Urothelium cell line (cell line): ENCODE data around the gene KCTD21.

Experiments
- DNase-seq: peaks from one replicate; pipeline ENCODE4 v3.0.0; 2011; ENCODE audit warnings: low spot score, mixed read lengths
- FAIRE-seq: peaks from 2 replicates; lab custom pipeline; 2011; peaks lifted over from hg19 to GRCh38; lab: Jason Lieb, UNC

The KCTD21 gene

DNA sequence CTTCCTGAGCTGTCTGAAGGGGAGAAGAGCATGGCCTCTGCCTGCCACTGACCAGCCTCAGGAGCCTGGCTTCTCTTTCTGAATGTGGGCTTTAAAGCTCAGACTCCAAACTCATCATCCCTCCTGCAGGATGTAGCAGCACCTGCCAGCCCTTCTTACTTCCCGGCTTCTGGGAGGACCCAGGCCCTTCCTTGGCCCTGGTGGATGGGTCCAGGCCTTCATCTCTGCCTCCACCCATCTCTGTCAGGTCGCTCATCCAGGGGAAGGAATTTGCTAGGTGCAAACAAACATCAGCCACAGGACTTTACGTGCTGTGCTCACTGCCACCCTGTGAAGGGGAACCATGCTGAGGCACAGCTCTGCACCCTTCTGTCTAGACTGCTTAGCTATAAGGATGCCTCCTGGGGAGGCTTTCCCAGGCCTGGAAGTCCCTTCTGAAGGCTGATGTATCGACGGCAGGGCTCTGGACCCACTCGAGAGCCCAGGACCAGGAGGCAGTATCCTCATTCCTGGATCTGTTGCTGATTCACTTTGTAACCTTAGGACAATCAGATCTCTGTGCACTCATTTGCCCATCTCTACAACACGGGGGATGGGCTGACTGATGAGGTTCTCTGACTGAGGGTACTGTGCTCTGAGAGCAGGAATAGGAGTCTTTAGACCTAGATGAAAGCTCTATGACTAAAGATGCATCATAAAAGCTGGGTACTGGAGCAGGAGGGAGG, 31.2 kb upstream of the KCTD21 start:
- DNase-seq (no peak), FAIRE-seq (no peak)

DNA sequence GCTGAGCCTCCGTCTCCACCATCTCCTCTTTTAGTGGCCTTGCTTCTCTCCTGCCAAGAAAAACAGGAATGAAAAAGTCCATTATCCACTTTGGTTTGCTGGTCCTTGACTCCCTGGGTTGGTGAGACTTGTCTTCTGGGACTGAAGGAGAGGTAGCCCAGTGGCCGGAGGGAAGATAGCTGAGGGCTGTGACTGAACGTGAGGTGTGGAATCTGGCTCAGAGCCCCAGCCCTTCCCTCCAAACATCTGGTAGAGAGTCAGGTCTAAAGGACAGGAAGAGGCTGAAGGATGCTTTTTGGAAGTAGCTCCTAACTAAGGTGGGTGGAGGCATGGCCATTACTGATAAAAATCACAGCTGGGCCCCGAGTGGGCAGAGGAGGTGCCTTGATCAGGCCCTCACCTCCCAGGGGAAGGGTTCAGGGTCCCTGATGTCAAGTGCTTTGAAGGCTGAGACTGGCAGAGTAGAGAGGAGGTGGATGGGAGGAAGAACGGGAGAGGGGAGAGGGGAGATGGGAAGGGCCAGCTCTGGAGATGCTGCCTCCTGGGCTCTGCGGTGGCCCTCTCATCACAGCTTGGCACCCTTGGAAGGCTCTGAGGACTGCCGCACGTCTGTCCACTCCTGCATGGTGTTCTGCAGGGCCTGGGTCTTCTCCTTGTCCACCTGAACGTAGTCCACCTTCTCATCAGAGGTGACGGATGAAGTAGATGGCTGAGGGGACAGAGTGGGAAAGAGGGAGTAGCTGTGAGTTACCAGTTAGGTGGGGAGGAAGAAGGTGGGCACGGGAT, 30.5 kb upstream of the KCTD21 start:
- DNase-seq (no peak), FAIRE-seq (no peak)

DNA sequence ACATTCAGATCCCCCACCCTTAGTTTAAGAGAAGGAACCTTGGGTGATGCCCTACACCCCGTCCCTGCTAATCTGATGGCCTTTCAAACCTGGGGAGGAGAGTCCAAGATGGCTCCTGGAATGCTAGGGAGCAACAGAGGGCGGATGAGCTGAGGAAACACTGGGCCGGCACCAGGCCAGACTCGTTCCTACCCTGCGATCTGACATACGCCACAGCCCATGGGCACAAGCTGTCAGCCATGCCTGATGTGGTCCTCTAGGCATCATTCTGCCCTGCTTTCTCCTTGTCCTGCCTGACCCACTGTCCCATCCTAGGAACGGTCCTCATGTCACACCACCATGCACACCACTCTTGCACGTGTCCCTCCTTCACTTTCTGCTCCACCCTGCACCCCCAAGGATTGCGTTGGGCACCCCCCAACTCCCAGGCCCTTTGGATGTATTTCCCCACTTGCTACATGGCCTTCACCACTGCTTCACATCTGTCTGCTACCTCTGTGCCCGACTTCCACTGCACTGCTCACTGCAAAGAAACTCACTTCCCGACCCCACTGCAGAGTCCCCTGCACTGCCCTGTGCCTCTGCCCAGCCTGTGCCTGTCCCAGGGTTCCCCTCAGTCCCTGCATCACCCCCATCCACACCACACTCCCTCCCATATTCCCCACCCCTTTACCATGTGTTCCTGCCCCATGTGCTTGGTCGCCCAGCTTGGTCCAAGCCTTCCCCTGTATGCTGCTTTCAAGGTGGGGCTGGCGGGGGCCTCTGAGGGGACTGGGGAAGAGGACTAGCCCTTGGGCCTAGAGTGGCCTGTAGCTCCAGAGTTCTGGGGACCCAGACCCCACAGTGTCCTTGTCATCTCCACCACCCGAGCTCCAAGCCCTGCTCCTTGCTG, 29.5 kb upstream of the KCTD21 start:
- FAIRE-seq (no peak), DNase-seq (no peak)

DNA sequence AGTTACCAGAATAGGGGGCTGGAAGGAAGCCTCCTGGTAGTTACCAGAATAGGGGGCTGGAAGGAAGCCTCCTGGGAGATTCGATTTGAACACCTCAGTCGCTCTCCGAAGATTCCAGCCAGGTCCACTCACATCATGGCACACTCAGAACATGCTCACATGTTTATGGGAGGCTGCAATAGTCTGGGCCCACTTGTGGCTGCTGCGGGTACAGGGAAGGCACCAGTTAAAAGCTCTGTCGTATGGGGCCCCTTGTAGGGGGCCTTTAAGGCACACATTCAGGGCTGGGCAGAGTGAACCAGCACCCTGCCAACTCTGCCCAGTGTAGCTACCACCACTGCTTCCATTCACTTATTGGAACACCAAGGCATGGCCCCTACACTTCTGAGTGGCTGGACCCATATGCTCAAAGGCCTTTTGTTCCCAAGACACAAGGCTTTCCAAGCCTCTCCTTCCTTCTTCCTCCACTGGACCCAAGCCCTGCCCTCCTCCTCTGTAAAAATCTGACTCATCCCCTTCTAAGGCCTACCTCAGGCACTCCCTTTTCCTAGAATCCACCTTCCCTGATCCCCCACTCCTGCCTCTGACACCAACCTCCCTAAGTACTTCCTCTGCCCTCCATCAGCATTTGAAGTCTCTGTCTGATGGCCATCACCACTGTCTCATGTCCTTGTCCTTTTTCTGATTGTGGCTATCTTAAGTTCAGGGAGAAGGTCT, 28.3 kb upstream of the KCTD21 start:
- peak; percentile 29 for DNase-seq
- FAIRE-seq, result no peak

DNA sequence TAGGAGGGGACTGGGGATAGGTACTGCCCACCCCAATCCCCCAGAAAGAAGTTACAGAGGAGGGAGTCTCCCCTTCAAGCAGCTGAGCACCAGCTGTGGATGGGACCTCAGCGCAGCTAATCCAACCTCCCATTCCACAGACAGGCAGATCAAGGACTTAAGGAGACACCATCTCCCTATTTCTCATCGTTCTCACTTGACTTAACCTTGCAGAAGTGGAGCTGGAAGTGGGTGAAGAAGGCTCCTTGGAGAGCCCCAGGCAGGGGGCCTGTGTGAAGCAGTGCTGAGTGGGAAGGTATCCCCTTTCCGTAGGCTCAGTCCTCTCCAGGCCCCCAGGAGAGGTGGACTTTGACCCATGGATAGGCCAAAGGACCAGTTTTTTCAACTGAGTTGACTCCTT, 27.6 kb upstream of the KCTD21 start:
- FAIRE-seq (no peak), DNase-seq (no peak)

DNA sequence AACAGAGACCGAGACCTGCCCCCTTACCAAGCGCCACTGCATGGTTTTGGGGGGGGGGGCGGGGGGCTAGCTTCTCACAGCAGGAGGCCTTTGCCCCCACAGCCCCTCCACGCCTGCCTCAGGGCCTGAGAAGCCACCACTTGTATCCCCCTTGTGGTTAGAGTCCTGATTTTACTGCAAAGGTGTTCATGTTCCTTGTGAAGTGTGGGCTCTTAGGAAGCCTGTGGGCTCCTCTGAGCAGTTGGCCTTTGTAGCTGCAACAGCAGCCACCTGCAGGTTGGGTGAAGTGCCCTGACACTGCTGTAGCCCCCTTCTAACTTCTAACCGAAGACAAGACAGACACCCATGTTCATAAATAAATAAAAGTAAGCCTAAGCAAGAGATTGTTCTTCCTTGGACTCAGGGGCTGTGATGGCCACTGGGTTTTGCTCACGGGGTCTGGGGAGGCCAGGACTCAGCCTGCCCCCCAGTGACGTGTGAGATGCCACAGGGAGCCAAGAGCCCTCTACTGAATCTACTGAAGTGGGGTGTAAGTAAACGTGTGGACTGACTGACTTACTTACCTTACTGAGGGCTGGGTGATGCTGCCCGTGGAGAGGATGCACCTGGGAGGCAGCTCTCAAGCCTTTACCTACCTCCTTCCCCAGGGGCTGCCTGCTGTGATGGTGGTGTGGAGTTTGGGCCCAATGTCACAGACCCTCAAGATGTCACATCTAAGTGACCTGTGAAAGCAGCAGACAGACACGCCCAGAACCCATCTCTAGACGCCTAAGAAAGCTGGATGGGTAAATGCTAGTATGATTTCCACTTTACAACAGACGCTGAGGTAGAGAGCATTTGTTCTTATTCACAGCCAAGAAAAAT, 26.1 kb upstream of the KCTD21 start:
- DNase-seq, result no peak
- no peak for FAIRE-seq

DNA sequence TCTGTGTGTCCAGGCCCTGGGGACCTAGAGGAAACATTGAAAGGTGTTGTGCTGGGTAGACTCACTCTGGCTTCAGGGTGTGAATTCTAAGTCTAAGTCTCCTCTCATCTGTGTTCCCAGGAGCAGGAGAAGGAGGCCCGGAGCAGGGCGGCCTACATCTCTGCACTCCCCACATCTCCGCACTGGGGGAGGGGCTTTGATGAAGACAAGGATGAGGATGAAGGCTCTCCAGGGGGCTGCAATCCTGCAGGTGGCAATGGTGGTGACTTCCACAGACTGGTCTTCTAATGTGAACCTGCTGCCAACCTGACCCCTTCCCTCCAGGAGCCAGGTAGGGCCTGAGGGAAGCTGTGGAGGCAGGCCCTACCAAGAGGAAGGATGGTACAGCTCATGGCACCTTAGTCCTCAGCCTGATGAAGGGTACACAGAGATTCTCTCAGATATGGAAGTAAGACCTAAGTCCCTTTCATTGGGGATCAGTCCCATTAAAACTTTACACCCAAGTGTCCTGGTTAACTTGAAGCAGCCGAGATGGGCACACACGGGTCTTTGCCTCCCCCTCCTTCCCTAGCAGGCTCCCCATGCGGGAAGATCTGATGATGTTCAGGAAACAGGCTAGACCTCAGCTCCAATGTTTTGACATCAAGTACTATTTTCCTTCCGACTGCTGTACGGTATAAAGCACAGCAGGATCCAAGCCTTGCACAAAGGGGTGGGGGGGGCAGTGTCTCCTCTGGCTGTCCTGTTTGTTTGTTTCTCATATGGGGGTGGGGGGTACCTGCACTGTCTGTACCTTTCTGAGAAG, 25.3 kb upstream of the KCTD21 start:
- DNase-seq (no peak), FAIRE-seq (no peak)

DNA sequence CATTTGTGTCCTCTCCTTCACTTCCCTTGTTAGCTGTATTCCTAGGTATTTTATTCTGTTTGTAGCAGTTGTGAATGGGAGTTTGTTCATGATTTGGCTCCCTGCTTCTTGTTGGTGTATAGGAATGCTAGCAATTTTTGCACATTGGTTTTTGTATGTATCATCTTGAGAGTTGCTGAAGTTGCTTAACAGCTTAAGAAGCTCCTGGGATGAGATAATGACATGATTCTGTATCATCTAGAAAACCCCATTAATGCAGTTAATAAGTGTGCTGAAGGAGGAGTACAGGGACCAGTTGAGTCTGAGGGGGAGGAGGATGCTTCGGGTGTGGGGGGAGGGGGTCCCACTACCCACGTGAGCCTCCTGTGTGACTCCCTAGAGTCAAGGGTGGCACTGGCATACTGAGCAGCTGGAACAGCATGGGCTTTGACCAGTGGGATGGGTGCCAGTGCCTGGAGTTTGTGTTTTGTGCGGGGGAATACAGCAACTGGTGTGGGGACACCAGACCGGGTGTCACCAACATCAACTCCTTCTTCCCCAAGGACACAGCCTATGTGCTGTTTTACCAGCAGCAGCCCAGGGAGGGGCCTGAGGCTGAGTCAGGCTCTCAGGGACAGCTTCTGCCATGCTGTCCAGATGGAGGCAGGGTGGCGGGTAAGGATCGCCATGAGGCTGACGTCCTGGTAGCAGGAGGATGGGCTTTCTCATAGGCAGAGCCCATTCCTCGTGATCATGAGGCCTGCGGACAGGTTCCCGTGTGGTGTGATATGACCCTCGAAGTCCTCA, 24.4 kb upstream of the KCTD21 start:
- no peak for DNase-seq
- no peak for FAIRE-seq

DNA sequence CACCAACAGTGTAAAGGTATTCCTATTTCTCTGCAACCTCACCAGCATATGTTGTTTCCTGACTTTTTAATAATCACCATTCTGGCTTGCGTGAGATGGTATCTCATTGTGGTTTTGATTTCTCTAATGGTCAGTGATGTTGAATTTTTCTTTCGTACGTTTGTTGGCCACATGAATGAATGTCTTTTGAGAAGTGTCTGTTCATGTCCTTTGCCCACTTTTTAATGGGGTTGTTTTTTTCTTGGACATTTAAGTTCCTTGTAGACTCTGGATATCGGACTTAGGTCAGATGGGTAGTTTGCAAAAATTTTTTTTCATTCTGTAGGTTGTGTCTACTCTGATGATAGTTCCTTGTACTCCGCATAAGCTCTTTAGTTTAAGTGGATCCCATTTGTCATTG, 23.1 kb upstream of the KCTD21 start:
- DNase-seq (no peak), FAIRE-seq (no peak)

DNA sequence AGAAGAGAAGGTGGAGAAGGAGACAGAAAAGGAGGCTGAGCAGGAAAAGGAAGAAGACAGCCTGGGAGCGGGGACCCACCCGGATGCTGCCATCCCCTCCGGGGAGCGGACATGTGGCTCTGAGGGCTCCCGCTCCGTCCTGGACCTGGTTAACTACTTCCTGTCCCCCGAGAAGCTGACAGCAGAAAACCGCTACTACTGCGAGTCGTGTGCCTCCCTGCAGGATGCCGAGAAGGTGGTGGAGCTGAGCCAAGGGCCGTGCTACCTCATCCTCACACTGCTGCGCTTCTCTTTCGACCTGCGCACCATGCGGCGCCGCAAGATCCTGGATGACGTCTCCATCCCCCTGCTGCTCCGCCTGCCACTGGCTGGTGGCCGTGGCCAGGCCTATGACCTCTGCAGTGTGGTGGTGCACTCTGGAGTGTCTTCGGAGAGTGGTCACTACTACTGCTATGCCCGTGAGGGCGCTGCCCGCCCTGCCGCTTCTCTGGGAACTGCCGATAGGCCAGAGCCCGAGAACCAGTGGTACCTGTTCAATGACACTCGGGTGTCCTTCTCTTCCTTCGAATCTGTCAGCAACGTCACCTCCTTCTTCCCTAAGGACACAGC, 21.7 kb upstream of the KCTD21 start:
- FAIRE-seq, result no peak

DNA sequence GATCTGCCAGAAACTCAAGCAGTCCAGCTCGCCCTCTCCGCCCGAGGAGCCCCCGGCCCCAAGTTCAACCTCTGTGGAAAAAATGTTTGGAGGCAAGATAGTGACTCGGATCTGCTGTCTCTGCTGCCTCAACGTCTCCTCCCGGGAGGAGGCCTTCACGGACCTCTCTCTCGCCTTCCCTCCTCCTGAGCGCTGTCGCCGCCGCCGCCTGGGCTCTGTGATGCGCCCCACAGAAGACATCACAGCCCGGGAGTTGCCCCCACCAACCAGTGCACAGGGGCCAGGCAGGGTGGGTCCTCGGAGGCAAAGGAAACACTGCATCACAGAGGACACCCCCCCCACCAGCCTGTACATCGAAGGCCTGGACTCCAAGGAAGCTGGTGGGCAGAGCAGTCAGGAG, 21.1 kb upstream of the KCTD21 start:
- no peak for DNase-seq
- no peak for FAIRE-seq

More for the DNA sequence above, 21.7 kb upstream of the KCTD21 start:
- DNase-seq, result no peak

DNA sequence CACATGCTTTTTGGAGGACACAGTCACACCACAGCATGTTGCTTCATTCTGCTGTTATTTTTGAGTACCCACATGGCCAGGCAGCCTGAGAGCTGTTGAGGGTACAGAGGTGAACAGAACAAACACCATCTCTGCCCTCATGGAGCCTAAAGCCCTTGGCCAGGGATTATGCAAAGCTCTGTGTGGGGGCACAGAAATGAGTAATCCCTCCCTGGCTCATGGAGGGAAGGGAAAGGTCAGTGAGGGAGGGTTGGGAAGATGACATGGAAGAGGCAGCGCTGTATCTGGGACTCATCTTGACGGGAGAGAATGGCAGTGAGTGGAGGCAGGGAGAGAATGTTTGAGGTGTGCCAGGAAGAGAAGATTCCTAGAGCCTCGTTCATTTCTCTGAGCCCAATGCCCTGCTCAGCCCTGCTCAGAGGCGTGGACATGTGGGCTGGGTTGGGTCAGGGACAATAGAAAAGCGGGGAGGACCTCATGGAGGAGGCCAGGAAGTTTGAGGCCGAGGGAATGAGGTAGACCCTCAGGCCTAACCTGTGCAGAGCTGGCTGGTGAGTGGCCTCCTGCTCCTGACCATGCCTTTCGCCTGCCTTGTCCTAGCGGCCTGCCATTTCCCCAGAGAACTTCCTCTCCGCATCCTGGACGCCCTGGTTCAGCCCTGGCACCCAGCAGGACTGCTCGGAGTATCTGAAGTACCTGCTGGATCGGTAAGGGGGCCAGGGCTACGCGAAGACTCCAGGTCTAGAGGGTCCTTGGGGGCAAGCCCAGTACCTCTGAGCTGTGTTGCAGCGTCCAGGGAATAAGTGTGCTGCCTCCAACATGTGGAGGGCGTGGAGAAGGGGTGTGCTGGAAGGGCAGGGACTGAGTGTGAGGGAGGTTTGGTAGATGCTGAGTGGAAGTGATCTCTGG, 20.1 kb upstream of the KCTD21 start:
- FAIRE-seq, result no peak
- DNase-seq, result no peak

DNA sequence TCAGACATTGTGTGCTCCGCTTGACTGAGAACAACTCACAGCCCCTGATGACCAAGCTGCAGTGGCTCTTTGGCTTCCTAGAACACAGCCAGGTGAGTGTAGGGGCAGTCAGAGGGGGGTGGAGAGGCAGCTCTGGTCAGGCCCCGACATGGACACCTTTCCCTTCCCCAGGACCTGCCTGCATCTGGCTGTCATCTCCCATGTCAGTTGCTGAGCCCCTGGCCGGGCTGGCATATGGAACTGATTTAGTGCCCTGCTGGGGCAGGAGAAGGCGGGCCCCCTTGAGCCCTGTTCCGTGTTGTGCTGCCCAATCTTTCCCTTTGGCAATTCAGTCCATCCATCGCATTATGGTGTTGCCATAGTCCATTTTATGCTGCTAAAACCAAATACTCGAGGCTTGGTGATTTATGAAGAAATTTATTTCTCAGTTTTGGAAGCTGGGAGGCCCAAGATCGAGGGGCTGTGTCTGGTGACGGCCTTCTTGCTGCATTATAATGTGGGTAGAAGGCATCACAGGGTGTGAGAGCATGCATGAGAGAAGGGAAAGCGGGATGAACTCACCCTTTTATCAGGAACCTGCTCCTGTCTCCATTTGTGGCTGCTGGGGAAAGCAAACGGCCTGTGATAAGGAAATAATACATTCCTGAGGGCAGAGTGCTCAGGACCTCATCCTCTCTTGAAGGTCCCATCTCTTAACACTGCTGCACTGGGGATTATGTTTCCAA, 19.3 kb upstream of the KCTD21 start:
- DNase-seq, result no peak
- FAIRE-seq, result no peak

DNA sequence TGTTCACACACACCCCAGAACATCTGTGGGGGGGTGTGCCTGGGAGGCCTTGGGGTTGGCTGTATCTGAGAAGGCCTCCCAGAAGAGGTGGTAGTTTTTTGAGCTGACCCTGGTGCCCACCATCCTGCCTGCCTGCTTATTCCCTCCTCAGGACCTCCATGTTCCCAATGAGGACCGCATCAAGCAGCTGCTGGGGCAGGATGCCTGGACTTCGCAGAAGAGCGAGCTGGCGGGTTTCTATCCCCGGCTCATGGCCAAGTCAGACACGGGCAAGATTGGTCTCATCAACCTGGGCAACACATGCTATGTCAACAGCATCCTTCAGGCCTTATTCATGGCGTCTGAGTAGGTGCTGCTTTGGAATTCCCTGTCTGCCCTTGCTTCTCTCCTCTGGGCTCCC, 17.3 kb upstream of the KCTD21 start:
- no peak for DNase-seq

DNA sequence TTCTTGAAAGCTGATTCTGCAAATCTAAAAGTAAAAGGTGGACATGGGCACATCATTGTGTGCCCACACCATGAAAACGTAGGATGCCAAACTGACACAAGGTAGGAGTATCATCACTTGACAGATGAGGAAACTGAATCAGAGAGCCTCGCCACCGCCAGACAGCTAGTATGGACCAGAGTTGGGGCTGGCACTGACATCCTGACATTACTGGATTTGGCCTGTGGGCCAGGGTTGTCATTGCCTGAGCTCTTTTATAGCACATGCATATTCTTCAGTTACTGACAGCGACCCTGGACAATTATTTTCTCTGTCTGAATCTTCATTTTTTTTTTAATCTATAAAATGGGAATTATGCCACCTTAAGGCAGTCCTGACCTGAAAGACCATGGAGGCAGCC, 16.8 kb upstream of the KCTD21 start:
- FAIRE-seq (no peak), DNase-seq (no peak)

More for the DNA sequence above, 17.3 kb upstream of the KCTD21 start:
- no peak for FAIRE-seq

DNA sequence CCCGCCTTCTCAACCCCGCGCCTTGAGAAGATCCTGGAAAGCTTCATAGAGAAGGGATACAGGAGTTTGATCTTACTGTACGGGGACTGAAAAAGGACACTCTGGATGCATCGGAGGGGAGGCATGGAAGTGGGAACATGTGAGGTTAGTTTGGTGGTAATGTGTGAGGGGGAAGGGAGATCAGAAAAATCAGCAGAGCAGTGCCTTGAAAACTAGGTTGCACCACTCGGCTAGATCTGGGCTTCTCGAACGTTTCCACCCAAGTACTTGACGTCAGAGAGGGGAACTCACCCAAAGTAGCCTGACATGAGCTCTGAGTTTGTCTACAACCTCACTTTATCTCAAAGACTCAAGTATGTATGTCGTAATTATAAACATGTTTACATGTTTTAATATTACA, 14.8 kb upstream of the KCTD21 start:
- DNase-seq (no peak), FAIRE-seq (no peak)
